CD4-positive, alpha-beta T cell treated with Interferon alpha-2 for 1 hour (primary cell): ENCODE results near the gene IMMP2L.

ENCODE experiments used
- DNase-seq, 2 donors: peaks; one replicate each; pipeline ENCODE4 v3.0.0-alpha.2; 2020 to 2022

IMMP2L gene

DNA sequence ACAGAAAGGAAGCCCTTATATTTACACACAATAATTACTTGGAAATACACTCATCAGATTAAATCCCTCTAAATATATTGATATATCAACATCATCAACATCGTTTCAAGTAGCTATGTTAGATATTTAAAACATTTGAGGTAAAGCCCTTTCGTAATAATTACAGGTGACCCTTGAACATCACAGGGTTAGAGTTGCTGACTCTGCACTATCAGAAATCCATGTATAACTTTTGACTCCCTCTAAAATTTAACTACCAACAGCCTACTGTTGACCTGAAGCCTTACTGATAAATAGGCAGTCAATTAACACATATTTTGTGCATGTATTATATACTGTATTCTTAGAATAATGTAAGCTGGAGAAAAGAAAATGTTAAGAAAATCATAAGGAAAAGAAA lies 505.9 kb downstream of the IMMP2L start:
- no peak for DNase-seq

DNA sequence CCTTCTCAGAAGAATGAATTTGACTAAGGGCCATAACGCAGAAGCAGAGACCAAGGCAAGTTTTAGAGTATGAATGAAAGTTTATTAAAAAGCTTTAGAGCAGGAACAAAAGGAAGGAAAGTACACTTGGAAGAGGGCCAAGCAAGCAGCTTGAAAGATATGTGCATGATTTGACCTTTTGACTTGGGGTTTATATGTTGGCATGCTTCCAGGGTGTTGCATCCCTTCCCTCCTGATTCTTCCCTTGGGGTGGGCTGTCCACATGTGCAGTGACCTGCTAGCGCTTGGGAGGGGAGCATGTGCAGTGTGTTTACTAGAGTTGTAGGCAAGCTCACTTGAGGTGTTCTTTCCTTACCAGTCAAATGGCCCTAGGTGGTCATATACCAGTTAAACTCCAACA lies 509.3 kb downstream of the IMMP2L start:
- DNase-seq = no peak

DNA sequence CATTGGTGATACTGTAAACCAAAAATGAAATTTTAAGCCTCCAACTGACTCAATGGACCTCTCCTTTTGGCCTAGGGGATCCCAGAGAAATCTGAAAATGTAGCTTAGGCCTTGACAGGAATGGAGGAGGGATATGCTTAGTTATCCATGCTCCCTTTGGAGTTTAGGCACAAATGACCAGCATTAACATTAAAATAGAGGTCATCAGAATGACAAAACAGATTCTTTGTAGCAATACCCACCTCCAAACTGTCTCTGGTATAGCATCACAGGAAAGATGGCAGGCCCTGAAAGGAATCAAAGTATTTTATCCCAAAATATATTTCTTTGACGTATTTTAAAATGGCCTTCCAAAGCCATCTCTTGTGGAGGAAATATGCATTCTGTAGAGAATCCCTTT lies 510.5 kb downstream of the IMMP2L start:
- DNase-seq = no peak

DNA sequence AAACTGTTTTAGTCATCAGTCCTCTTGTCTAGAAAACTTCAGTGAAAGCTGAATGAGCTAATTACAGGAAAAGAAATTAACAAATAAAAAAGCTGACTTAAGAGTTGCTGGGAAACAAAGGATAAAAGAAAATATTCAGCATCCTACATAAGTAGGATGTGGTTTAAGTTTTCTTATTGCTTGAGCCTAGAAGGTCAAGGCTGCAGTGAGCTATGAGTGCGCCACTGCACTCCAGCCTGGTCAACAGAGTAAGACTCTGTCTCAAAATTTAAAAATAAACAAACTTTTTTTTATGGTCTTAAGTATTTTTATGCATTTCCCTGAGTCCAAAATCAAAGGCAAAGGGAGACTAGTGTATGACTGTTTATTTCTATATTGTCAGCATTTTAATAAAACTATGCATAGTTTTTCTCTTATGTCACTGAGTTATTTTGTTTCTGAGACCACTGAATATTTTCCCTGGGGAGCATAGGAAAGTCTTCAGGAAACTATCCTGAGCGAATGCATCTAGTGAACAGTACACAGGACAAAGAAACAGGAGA lies 511.3 kb downstream of the IMMP2L start:
- no peak for DNase-seq

DNA sequence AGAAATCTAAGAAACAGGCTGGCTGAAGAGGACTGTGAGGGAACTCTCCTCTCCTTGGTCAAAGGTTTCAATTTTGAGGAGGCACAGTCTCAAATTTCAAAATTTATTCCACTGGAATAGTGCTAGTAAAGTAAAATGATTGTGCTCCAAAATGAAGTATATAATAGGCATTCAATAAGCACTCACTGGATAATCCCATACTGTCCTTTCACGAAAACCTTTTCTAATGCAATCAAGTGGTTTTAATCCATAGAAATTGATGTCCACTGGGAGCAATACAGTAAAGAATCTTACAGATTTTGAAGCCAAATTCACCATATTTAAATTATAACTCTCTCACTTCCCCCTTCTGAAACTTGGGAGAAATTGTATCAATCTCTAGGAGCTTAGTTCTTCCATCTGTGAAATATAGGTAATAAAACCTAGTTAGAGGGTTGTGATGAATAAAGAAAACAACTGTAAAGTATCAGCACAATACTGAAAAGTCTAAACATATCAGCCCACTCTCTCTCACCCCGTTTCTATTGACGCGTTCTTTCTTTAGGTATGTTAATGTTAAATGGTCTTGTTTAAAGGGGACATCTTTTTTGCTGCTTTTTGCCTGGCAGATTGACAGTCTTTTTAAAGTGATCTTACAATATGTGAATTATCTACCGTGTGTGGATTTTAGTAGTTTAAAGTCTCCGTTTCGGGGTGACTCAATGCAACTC lies 512.2 kb downstream of the IMMP2L start:
- DNase-seq = no peak

DNA sequence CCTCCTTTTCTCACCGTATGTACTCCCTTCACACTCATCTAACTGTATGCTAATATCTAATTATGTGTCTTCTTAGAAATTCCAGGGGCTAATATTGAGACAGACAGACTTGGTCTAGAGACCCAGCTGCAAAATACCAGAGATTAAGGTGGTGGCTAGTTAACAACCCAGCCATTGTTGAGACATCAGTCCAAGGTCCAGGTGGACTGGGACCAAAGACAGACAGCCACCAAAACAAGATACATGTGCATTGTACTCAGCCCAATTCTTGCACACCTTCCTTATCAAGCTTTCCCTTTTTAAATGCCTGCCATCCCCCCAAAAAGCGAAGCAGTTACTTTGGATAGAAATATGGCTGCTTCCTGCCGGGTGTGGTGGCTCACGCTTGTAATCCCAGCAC lies 514.7 kb downstream of the IMMP2L start:
- DNase-seq = no peak

DNA sequence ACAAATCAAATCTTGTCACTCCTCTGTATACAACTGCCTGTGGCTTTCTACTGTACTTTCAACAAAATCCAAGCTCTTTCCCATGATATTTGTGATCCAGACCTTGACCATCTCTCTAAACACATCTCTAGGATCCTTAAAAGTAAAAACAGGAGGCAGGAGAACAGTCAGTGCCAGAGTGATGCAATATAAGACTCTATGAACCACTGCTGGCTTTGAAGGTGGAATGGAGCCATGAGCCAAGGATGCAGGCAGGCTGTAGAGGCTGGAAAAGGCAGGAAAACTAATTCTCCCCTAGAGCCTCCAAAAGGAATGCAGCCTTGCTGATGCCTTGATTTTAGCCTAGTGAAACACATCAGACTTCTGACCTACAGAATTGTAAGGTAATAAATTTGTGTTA lies 516.8 kb downstream of the IMMP2L start:
- no peak for DNase-seq

DNA sequence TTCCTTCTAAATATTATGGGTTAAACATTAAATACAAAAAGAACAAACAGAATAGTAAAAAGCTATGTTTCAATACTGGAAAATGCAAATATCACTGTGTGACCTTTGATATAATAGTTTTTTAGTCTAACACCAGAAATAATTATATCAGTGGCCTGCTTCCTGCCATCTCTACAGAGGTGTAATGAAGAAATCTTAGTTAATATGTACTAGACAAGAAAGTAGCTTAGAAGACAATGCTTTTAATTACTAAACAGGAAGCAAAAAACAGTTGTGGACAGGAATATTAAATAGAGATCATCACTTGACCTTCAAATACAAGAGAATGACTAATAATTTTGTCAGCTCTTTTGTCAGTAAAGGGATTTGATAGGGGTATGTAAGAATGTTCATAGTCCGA lies 518.7 kb downstream of the IMMP2L start:
- no peak for DNase-seq

DNA sequence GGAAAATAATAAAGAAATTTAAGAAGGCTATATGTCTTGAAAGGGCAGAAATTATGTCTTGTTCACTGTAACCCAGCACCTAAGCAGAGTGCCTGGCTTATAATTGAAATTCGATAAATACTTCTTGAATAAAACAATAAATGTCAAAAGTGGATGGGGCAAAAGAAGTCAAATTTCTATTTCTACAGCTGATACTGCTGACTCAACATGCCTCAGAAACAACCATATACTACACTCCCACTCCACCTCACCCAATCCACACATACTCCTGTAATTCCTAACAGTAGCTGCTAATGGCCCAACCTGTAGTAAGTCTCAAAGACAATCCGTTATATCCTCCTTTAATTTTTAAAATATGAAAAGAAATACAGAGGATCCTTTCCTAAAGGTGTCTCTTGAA lies 519.5 kb downstream of the IMMP2L start:
- no peak for DNase-seq

DNA sequence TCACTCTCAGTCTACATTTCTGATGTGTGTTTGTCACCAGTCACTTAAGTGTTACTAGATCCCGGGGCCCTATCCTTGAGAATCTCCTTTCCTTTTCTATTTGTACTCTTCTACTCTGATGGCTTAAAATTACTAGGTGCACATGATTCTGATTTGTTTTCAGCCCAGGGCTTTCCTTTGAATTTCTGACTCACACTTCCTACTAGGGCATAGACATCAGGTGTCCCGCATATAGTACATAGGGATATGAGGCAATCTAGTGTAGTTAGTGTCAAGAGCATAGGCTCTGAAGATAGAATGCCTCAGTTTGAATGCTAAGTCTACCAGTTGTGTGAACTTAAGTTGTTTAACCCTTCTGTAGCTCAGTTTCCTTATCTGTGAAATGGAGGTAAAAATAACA lies 520.7 kb downstream of the IMMP2L start:
- no peak for DNase-seq

DNA sequence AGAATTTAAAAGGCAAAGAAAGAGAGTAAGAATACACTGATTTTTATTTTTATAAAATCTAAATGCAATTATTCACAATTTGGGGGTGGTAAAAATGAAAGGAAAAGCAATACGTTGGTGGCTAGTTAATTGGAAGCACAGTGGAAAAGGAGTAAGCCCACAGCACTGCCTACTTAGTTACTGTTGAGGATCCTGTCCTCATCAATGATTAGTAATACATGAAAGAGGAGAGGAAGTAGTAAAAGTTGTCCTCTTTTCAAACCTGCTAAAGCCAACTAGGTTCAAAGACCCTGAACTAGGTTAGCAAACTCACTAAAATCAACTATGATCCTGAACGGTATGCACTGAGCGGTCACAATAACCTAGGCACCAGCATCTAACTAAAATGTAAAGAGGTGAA lies 524.1 kb downstream of the IMMP2L start:
- DNase-seq = no peak

DNA sequence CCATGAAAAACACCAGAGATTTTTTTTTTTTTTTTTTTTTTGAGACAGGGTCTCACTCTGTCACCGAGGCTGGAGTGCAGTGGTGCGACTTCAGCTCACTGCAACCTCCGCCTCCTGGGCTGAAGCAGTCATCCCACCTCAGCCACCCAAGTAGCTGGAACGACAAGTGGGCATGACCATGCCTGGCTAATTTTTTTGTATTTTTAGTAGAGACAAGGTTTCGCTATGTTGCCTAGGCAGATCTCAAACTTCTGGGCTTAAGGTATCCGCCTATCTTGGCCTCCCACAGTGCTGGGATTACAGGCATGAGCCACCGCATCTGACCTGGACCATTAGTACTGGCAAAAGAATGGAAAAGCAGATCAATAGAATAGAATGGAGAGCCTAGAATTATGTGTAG lies 530.4 kb downstream of the IMMP2L start:
- no peak for DNase-seq

DNA sequence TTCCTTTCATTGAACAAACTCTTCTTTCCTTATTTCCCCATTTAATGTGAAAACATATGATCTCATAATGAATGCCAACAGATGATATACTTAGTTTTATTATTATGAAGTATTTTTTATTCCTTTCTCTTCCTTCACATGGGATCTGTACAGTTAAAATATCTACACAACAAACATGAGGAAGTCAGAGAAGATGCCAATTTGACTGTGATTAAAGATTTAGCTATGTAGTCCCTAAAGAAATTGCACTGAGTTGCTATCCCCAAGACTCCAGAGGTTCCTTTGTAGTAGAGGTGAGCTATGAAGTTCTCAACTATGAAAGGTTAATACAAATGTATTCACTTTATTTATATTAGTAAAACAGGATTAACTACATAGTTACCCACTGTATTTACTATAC lies 532.0 kb downstream of the IMMP2L start:
- no peak for DNase-seq

DNA sequence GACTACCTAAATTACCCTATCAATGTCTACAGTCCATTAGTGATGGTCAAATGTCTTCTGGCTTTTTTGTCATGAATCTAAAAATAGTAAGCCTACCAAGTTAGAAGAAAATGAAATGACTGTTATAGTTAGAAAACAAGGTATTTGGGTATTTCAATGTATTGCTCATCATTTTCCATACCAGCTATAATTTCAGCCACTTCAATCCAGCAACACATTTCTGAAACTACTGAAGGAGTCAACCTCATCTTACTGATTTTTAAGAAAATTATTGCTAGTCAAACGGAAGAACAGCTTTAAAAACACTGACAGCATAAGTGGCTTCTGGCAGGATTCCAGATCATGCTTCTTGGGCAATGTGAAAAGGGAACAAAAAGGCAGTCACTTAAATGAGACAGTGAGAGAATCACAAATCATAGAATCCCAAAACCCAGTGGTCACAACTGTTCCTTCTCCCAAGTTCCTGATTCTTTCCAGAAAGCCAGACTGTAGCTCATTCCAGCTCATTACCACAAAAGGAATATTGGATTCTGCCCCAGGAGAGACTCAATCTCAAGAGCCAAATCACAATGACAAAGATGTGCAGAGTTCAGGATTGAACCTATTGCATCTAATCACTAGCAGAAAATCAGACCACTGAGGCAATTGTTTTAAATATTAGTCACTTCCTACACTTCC lies 532.6 kb downstream of the IMMP2L start:
- no peak for DNase-seq

DNA sequence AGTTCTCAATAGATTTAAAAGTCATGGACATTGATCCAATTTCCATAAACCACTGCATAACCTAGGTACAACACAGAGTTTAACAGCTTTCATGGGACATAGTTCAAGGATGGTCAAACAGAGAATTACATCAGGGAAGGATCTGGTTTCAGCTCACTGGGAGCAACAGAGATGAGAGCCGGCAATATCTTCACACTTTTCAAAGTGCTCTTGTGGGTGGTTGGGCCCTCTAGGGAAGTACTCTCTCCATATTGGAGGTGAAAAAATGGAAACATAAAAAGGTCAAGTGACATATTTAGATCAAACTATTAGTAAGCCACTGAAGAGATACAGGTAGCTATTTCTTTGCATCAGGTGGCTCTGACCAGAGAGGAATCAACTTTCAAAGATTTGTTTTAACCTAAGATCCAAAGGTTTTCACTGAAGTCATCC lies 533.1 kb downstream of the IMMP2L start:
- DNase-seq = no peak

DNA sequence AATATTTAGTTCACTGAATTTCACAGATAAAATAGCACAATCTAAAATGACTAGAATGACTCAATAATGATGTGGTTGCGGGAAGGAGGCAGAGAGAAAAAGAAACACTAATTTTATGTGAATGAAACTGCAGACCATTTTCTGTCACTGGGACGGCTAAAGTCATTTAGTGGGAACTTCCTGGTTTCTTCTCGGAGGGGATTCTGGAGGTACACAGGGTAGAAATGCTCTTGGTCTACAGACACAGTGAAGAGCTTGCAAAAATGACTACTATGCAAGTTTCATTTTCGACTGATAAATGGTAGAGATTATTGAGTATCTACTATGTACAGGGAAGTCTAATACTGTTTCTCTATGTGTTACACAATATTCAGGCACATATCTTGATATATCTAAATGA lies 534.9 kb downstream of the IMMP2L start:
- no peak for DNase-seq

DNA sequence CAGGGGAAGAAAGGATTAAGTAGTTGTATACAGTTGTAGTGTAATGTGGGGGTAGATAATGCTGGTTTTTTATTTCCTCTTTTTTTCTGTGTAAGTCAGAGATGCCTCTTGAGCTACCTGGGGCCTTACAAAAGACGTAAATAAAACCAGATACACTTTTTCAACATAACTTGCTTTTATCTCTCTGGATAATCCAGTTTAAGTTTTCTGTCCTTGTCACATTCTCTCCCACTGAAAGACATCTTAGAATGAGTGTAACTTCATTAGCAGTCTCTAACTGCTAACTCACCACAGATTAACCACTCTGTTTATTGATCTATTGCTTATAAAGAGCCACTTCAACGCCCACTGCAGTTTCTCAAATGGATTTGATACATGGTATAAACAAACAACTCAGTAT lies 535.5 kb downstream of the IMMP2L start:
- no peak for DNase-seq

DNA sequence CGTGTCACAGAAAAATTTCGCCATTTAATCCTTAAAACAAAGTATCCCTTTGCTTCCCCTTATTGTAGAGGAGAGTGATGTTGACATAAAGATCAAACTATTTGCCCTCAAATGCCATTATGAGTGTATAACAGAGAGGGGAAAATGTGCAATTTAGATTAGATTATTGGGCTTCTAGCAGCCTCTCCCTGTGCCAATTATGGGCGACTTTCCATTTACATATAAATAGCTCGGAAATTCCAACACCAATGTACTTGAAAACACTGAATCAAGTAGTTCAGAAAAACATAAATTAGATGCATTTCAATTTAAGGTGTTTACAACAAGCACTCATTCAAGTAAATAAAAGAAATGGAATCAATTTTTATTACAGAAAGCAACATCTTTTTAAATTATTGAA lies 535.9 kb downstream of the IMMP2L start:
- DNase-seq = no peak

DNA sequence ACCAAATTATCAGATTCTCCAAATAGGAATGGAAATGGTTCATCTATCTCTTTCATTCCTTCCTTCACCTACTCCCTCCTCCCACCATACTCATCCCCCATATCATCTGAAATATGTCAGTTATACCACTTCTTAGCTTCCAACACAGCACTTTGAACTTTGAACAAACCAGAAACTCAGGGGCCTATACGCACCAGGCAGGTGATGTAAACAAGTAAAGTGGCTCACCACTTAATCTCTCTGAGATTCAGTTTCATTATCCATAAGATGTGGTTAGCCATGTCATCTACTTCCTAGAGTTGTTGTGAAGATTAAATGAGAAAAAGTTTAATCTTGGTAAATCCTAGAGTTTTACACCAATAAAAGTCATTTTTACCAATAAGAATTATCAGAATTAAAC lies 537.3 kb downstream of the IMMP2L start:
- DNase-seq = peak; percentile 39 to 53

DNA sequence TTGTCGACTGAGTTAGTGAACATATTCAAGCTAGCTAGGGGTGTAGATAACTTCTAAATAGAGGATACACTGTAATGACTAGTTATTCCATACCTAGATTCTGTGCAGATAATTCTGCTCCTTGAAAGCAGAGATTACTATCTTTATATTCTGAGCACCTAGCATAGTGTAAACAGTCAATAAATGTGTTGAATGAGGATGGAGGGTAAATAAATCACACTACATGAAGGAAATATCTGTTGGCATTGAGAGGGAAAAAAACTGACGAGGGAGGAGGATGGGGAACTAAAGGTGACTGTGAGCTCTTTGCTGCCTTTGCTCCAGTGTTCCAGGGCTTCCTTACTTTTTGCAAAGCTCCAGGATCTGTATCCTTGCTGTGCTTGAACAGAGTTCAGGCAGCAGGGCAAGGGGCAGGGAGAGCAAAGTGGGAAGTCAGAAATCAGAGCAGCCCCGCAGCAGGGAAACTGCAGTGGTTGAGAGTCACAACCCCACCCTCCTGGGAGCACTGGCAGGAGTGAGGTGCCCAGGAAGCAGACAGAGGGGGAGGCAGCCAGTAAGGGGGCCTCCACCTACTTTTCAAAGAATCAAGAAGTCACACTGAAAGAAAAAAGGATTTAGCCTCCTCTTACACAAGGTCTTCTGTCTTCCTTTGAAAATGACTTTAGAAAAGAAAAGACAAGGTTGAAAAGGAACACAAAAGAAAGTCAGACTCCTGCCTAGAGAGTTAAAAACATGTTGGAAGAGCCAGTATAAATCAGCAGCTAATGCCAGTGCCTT lies 543.1 kb downstream of the IMMP2L start:
- no peak for DNase-seq

DNA sequence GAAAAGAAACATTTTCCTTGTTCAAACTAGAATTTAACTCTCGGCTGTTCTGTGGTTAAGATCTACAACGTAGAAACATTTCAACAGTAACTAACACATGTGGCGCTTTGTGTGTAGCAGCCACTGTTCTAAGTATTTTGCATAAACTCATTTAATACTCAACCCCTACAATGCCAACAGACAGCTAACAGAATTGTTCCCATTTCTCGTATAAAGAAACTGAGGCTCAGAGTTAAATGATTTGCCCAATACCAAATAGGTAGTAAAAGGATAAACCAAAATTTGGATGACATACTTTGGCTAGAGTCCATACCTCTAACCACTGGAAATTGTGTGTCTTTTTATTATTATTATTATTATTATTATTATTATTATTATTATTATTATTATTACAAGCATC lies 543.8 kb downstream of the IMMP2L start:
- DNase-seq = no peak

DNA sequence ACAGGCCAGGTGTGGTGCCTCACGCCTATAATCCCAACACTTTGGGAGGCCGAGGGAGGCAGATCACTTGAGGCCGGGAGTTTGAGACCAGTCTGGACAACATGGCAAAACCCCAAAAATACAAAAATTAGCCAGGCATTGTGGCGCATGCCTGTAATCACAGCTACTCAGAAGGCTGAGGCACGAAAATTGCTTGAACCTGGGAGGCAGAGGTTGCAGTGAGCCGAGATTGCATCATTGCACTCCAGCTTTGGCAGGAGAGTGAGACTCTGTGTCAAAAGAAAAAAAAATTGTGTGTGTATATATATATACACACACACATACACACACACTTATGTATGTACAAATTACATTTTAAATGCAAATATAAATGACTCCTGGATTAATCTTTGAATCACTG lies 548.2 kb downstream of the IMMP2L start:
- no peak for DNase-seq

DNA sequence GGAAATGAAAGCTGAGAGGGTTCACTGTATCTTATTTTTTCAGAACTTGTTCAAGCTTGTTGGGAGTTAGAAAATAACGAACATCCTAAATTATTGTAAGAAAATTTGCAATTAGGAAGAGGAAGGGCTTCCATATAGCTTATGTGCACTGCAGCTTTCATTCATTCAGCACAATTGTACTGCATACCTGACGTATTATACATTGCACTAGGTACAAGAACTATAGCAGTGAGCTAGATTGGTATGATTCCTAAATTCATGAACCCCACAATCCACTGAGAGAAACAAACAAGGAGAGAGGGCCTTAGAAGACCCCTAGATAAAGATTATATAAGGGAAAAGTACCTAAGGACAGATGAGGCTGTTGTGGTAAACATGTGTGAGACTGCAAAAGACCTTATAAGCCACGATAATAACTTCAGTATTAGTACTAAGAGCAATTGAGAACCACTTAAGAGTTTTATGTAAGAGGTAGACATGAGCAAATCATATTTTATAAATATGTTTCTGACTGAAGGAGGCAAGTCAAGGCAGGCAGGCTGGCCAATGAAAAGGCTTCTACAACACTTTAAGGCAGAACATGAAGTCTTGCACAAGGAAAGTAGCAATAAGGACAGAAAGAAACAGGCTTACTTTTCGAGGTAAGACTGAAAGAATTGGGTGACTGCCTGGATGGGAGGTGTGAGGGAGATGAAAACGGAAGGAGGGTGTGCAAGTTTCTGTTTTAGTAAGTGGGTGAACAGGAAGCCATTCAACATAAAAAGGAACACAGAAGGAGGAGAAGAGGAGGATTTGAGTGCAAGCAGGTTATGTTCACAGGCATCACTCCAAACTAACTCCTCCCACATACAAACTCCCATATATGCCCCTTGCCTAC lies 549.3 kb downstream of the IMMP2L start:
- peak; percentile 9 to 45 for DNase-seq
